HCT116 (cell line): Measurements from ENCODE around the gene SUSD4. TPM values are rescaled to one million over a fixed set of nuclear protein-coding genes. Genes with fewer than 3 reads are reported as not detected.

ENCODE experiments used
- ATAC-seq: fragments of 200-7000 bp; cut with Tn5 transposase; 2 replicates; pipeline ENCODE4 v1.9.1; 2020; ENCODE audit warnings: mild to moderate bottlenecking, moderate library complexity
- BruUV-seq: library from RNA; stranded (reverse); fragments of 400-500 nt; replicated peaks from 2 replicates; lab custom pipeline; 2021; lab: Mats Ljungman, UMichigan
- CTCF ChIA-PET: fragments of 300-600 bp; sonication (Branson Sonifier 250); formaldehyde crosslinking; loops from one replicate; lab custom pipeline; 2021; ENCODE audit warnings: antibody characterized with exemption; lab: Charles Lee
- POLR2A ChIA-PET: fragments of 300-600, 350-600 bp; sonication (Branson Sonifier 250); formaldehyde crosslinking; loops from one replicate; lab custom pipeline; 2021; ENCODE audit warnings: antibody characterized with exemption; lab: Charles Lee
- RAD21 ChIA-PET, 2 experiments: fragments of 300-600 bp; sonication (Branson Sonifier 250); formaldehyde crosslinking; loops; one replicate each; lab custom pipeline; 2023; ENCODE audit warnings: low total read pairs in 2 of 2; ENCODE audit not compliant: uncharacterized antibody in 2 of 2, unreplicated experiment in 2 of 2, low non-redundant PET in 1 of 2; lab: Charles Lee
- DNase-seq: peaks from one replicate; pipeline ENCODE4 v3.0.0-alpha.2; 2010; ENCODE audit warnings: low read depth, low spot score
- H2AFZ ChIP-seq: fragments of 200-600 bp; shearing (Covaris generic), sonication (generic); 2 replicates; pipeline ENCODE4 v1.6.1; 2017; ENCODE audit warnings: low read depth, mixed run types, mixed read lengths, antibody characterized with exemption, low read length; ENCODE audit not compliant: poor library complexity, severe bottlenecking
- H3K27ac ChIP-seq: 2 replicates; pipeline ENCODE4 v1.5.1; 2012; ENCODE audit warnings: low read depth, low read length
- H3K27me3 ChIP-seq: fragments of 200-600 bp; sonication (generic); 2 replicates; pipeline ENCODE4 v1.6.1; 2016; ENCODE audit warnings: mixed run types, low read length, mixed read lengths; ENCODE audit not compliant: insufficient read depth
- H3K36me3 ChIP-seq, 2 experiments: fragments of 200-500 bp in 1 of 2; fragments of 200-600 bp in 1 of 2; sonication (Bioruptor generic) in 1 of 2; sonication (generic) in 1 of 2; 2 replicates each; pipeline versions ENCODE4 v1.5.1 to v1.6.1; 2014 to 2016; ENCODE audit warnings: low read length in 2 of 2, inconsistent platforms in 1 of 2, mixed read lengths in 1 of 2, mixed run types in 1 of 2; ENCODE audit not compliant: insufficient read depth in 2 of 2, control insufficient read depth in 1 of 2
- H3K4me1 ChIP-seq, 2 experiments: fragments of 200-600 bp in 1 of 2; sonication (generic) in 1 of 2; 2 replicates each; pipeline versions ENCODE4 v1.5.1 to v1.6.1; 2012 to 2017; ENCODE audit warnings: low read length in 2 of 2, inconsistent platforms in 1 of 2, mild to moderate bottlenecking in 1 of 2, mixed read lengths in 1 of 2, mixed run types in 1 of 2, moderate library complexity in 1 of 2; ENCODE audit not compliant: insufficient read depth in 2 of 2, control insufficient read depth in 1 of 2
- H3K4me2 ChIP-seq: fragments of 200-600 bp; sonication (generic); 2 replicates; pipeline ENCODE4 v1.6.1; 2017; ENCODE audit warnings: mixed run types, low read length, mixed read lengths
- H3K4me3 ChIP-seq, 2 experiments: fragments of 200-600 bp in 1 of 2; sonication (generic) in 1 of 2; replicated peaks in 1 of 2; 2 replicates each; pipeline ENCODE4 v1.5.1; 2011 to 2016; ENCODE audit warnings: low read length in 2 of 2, control low read depth in 1 of 2, low read depth in 1 of 2, mild to moderate bottlenecking in 1 of 2, mixed read lengths in 1 of 2, mixed run types in 1 of 2
- H3K79me2 ChIP-seq: fragments of 200-600 bp; sonication (generic); 2 replicates; pipeline ENCODE4 v1.6.1; 2017; ENCODE audit warnings: mild to moderate bottlenecking, mixed run types, low read length, moderate library complexity, mixed read lengths; ENCODE audit not compliant: insufficient read depth
- H3K9ac ChIP-seq: fragments of 200-600 bp; sonication (generic); 2 replicates; pipeline ENCODE4 v1.6.1; 2016; ENCODE audit warnings: low read length, mixed read lengths
- H3K9me2 ChIP-seq: fragments of 200-600 bp; sonication (generic), shearing (Covaris generic); 2 replicates; pipeline ENCODE4 v1.6.1; 2017; ENCODE audit warnings: mixed run types, mild to moderate bottlenecking, moderate library complexity; ENCODE audit not compliant: insufficient read depth
- H3K9me3 ChIP-seq, 2 experiments: fragments of 200-500 bp in 1 of 2; fragments of 200-600 bp in 1 of 2; sonication (Bioruptor generic) in 1 of 2; sonication (generic) in 1 of 2; 2 replicates each; pipeline ENCODE4 v1.6.1; 2014 to 2017; ENCODE audit warnings: low read length in 2 of 2, mixed read lengths in 2 of 2, inconsistent platforms in 1 of 2, low read depth in 1 of 2, mild to moderate bottlenecking in 1 of 2, mixed run types in 1 of 2, moderate library complexity in 1 of 2; ENCODE audit not compliant: control insufficient read depth in 1 of 2, insufficient read depth in 1 of 2
- H4K20me1 ChIP-seq: fragments of 200-600 bp; sonication (generic), shearing (Covaris generic); 2 replicates; pipeline ENCODE4 v1.6.1; 2017; ENCODE audit warnings: mixed run types, mild to moderate bottlenecking, moderate library complexity; ENCODE audit not compliant: insufficient read depth
- ELF1 ChIP-seq: IDR thresholded peaks from 2 replicates; pipeline ENCODE4 v1.6.1; 2012; ENCODE audit warnings: low read depth, borderline replicate concordance
- EZH2 ChIP-seq: fragments of 200-600 bp; sonication (generic); IDR thresholded peaks from 2 replicates; pipeline ENCODE4 v1.6.1; 2017; ENCODE audit warnings: antibody characterized with exemption, mixed run types
- FOSL1 ChIP-seq: IDR thresholded peaks from 2 replicates; pipeline ENCODE4 v1.6.1; 2012; ENCODE audit warnings: low read depth
- POLR2A ChIP-seq: IDR thresholded peaks from 2 replicates; pipeline ENCODE4 v1.7.0; 2011; ENCODE audit warnings: borderline replicate concordance; ENCODE audit not compliant: insufficient read depth, insufficient read length; ENCODE audit errors: extremely low read depth
- POLR2AphosphoS5 ChIP-seq: IDR thresholded peaks from 2 replicates; pipeline ENCODE4 v1.6.1; 2011; ENCODE audit warnings: mild to moderate bottlenecking, low read depth, low read length, moderate library complexity
- SP1 ChIP-seq: IDR thresholded peaks from 2 replicates; pipeline ENCODE4 v1.6.1; 2012; ENCODE audit warnings: low read depth
- ZNF274 ChIP-seq: fragments of 200-500 bp; sonication (Bioruptor generic); IDR thresholded peaks from 2 replicates; pipeline ENCODE4 v1.6.1; 2014; ENCODE audit warnings: mild to moderate bottlenecking, low read depth, low read length, inconsistent platforms
- intact Hi-C: fragments of 100-400 bp; cut with micrococcal nuclease; formaldehyde crosslinking; loops from 2 replicates; pipeline ENCODE4 v1.10.0; 2022
- total RNA-seq: library from RNA; stranded (reverse); gene quantifications from one replicate; pipeline ENCODE4 v1.2.1, GENCODE V29; 2021; ENCODE audit not compliant: unreplicated experiment
- TF ChIP-seq, protein P1 (sequence below), 3 experiments: fragments of 200-600 bp in 1 of 3; sonication (generic) in 1 of 3; IDR thresholded peaks in 2 of 3; conservative IDR thresholded peaks in 1 of 3; 2 replicates each; pipeline ENCODE4 v1.5.1; 2012 to 2017; ENCODE audit warnings: low read depth in 2 of 3, low read length in 2 of 3, antibody characterized with exemption in 1 of 3, borderline replicate concordance in 1 of 3, control low read depth in 1 of 3, mild to moderate bottlenecking in 1 of 3, mixed read lengths in 1 of 3, mixed run types in 1 of 3, moderate library complexity in 1 of 3; ENCODE audit not compliant: insufficient read depth in 1 of 3

SUSD4 gene
- total RNA-seq, 1 experiment from 2014 or later = 0.59 TPM

DNA sequence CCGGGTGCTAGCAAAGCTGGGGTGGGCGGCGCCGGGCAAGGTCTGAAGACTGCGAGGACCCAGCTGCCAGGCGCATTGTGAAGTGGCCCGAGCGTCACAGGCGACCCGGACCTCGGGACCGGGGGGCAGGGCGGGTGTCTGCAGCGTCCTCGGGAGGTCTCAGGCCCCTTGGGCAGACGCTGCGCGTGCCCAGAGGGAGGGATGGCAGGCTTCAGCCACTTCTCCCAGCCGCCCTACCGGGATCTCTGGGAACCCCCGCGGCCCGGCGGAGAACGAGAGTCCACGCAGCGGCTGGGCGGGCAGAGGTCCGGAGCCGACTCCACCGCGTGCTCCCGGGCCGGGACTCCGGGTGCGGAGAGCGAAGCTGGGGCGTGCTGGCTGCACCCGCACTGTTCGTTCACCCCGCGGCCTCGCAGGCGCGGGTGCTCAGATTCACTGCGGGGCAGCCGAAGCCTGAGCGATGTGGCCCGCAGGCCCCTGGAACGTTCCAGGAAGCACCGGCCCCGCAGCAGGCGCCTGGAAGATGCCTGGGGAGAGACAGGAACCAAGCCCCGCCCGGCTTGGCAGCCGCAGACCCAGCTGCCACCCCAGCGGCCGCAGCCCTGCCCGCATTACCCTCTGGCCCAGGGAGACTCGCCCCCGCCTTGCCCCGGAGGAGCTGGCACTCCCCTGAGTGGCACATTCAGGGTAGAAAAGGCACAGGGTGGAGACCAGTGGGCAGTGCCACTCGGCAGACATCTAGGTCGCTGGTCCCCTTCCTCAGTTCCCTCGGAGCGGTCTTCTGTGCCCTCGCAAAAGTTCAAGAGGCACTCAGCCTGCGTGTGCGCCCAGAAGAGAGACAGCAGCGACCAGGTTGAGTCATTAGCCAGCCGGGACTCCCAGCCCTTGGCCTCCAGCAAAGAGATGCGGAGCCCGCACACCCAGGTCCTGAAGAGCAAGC is 29.6 kb upstream of the SUSD4 start, which contains the start of gene CCDC185 (continued):
- TF ChIP-seq, protein P1, sequence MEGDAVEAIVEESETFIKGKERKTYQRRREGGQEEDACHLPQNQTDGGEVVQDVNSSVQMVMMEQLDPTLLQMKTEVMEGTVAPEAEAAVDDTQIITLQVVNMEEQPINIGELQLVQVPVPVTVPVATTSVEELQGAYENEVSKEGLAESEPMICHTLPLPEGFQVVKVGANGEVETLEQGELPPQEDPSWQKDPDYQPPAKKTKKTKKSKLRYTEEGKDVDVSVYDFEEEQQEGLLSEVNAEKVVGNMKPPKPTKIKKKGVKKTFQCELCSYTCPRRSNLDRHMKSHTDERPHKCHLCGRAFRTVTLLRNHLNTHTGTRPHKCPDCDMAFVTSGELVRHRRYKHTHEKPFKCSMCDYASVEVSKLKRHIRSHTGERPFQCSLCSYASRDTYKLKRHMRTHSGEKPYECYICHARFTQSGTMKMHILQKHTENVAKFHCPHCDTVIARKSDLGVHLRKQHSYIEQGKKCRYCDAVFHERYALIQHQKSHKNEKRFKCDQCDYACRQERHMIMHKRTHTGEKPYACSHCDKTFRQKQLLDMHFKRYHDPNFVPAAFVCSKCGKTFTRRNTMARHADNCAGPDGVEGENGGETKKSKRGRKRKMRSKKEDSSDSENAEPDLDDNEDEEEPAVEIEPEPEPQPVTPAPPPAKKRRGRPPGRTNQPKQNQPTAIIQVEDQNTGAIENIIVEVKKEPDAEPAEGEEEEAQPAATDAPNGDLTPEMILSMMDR (IDR thresholded peaks at IDR 0.05 in 2 of 3, conservative IDR thresholded peaks at IDR 0.05 in 1 of 3; ENCODE audit: borderline replicate concordance in 1 of 3, insufficient read depth in 1 of 3, low read depth in 2 of 3, low read length in 2 of 3) = no peak
- TF ChIP-seq FOSL1 = no peak
- no peak for TF ChIP-seq POLR2AphosphoS5
- TF ChIP-seq ZNF274 = no peak
- no peak for TF ChIP-seq EZH2
- no peak for TF ChIP-seq ELF1

DNA sequence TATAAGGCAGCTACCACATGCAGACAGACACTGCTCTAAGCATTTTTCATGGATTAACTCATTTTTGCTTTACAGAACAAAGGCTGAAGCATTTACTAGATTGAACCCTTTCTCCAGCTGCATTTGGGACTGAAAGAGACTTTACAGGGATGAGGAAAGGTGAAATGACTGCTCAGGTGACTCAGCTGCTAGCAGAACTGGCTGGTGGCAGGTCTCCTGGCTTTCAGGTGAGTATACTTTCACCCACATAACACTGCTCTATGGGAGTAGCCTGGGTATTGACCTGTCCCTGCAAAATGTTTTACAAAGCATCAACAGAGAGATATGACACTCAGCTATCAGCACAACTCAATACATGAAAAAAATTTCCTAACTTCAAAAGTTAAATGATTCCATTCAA is 26.6 kb upstream of the SUSD4 start:
- Histone ChIP-seq H3K9me2 (no peaks in the 10 kb centered on the region), H3K27me3 (no peaks in the 10 kb centered on the region), H2AFZ (no peak overlapping the region), H4K20me1 (no peaks in the 10 kb centered on the region), H3K9ac (no peak overlapping the region), H3K36me3 (no peaks in the 10 kb centered on the region), H3K4me1 (no peaks in the 10 kb centered on the region), H3K79me2 (no peaks in the 10 kb centered on the region), H3K4me2 (no peak overlapping the region), H3K27ac (no peak overlapping the region), H3K4me3 (no peak overlapping the region), H3K9me3 (no peaks in the 10 kb centered on the region)
- ChIA-PET POLR2A (no interaction called here), RAD21 (no interaction called here), CTCF (no interaction called here)
- intact Hi-C loops = no loop called here
- no peak for TF ChIP-seq EZH2
- no peak for TF ChIP-seq SP1
- no peak for TF ChIP-seq POLR2A
- no peak for TF ChIP-seq ELF1
- no TSS peak for BruUV-seq
- DNase-seq = no peak
- ATAC-seq = no peak
